GM23338 (cell line): Measurements from ENCODE around the gene DEPDC5. TPM values are rescaled to one million over a fixed set of nuclear protein-coding genes. Genes with fewer than 3 reads are reported as not detected.

ENCODE experiments used
- ATAC-seq: fragments of 200-7000 bp; cut with Tn5 transposase; 3 replicates; pipeline ENCODE4 v1.9.1; 2020
- DNase-seq: peaks from one replicate; pipeline ENCODE4 v3.0.0-alpha.2; 2015; ENCODE audit warnings: low spot score
- H2AFZ ChIP-seq: fragments of 200-600 bp; sonication (generic); 2 replicates; pipeline ENCODE4 v1.8.0; 2016; ENCODE audit warnings: antibody characterized with exemption, mild to moderate bottlenecking, moderate library complexity
- H3F3A ChIP-seq: fragments of 200-600 bp; sonication (generic); replicated peaks from 2 replicates; pipeline ENCODE4 v1.8.0; 2017; ENCODE audit warnings: antibody characterized with exemption, mixed run types, low read depth
- H3K27ac ChIP-seq: fragments of 200-600 bp; sonication (generic); 2 replicates; pipeline ENCODE4 v1.6.1; 2016; ENCODE audit warnings: low read depth
- H3K27me3 ChIP-seq: fragments of 200-600 bp; sonication (generic); 2 replicates; pipeline ENCODE4 v1.8.0; 2016; ENCODE audit warnings: mild to moderate bottlenecking, mixed run types, moderate library complexity; ENCODE audit not compliant: insufficient read depth
- H3K36me3 ChIP-seq: fragments of 200-600 bp; sonication (generic); 2 replicates; pipeline ENCODE4 v1.8.0; 2016; ENCODE audit warnings: mild to moderate bottlenecking; ENCODE audit not compliant: insufficient read depth
- H3K4me1 ChIP-seq: fragments of 200-600 bp; sonication (generic); 2 replicates; pipeline ENCODE4 v1.8.0; 2016; ENCODE audit warnings: mild to moderate bottlenecking, moderate library complexity; ENCODE audit not compliant: insufficient read depth
- H3K4me2 ChIP-seq: fragments of 200-600 bp; sonication (generic); 2 replicates; pipeline ENCODE4 v1.7.1; 2017; ENCODE audit warnings: mixed run types
- H3K4me3 ChIP-seq: fragments of 200-600 bp; sonication (generic); 2 replicates; pipeline ENCODE4 v1.6.1; 2016; ENCODE audit warnings: mixed run types
- H3K79me2 ChIP-seq: fragments of 200-600 bp; sonication (generic); replicated peaks from 2 replicates; pipeline ENCODE4 v1.8.0; 2017; ENCODE audit warnings: mild to moderate bottlenecking; ENCODE audit not compliant: insufficient read depth
- H3K9me2 ChIP-seq: fragments of 200-600 bp; sonication (generic); 2 replicates; pipeline ENCODE4 v1.8.0; 2017; ENCODE audit not compliant: insufficient read depth
- H4K20me1 ChIP-seq: fragments of 200-600 bp; sonication (generic); replicated peaks from 2 replicates; pipeline ENCODE4 v1.8.0; 2017; ENCODE audit warnings: mild to moderate bottlenecking; ENCODE audit not compliant: insufficient read depth
- H3K27ac Mint-ChIP-seq: 2 replicates; pipeline ENCODE4 v1.8.0; 2020; ENCODE audit warnings: inconsistent platforms, mild to moderate bottlenecking, moderate library complexity, mixed read lengths
- H3K27me3 Mint-ChIP-seq: 3 replicates; pipeline ENCODE4 v1.8.0; 2022; ENCODE audit warnings: low read depth, mild to moderate bottlenecking, moderate library complexity, mixed read lengths, inconsistent platforms; ENCODE audit not compliant: insufficient read depth, poor library complexity
- H3K36me3 Mint-ChIP-seq: 3 replicates; pipeline ENCODE4 v1.8.0; 2021; ENCODE audit warnings: low read depth, mild to moderate bottlenecking, inconsistent platforms, moderate library complexity, mixed read lengths
- H3K4me1 Mint-ChIP-seq: 3 replicates; pipeline ENCODE4 v1.8.0; 2020; ENCODE audit warnings: mild to moderate bottlenecking, inconsistent platforms, mixed read lengths
- H3K4me3 Mint-ChIP-seq: 3 replicates; pipeline ENCODE4 v1.8.0; 2021; ENCODE audit warnings: moderate library complexity, mild to moderate bottlenecking, inconsistent platforms, mixed read lengths
- H3K9me3 Mint-ChIP-seq: 3 replicates; pipeline ENCODE4 v1.8.0; 2020; ENCODE audit warnings: moderate library complexity, mild to moderate bottlenecking, inconsistent platforms, mixed read lengths
- CREB1 ChIP-seq: fragments of 250-450 bp; sonication (Bioruptor Pico); IDR thresholded peaks from 2 replicates; pipeline ENCODE4 v1.5.0; 2020; ENCODE audit warnings: low read depth, mild to moderate bottlenecking, moderate library complexity
- CTCF ChIP-seq, 2 experiments: fragments of 200-600 bp in 1 of 2; sonication (generic) in 1 of 2; conservative IDR thresholded peaks; 2 replicates each; pipeline versions ENCODE4 v1.5.1 to v1.6.1; 2016 to 2017; ENCODE audit warnings: antibody characterized with exemption in 2 of 2, low read depth in 2 of 2, mild to moderate bottlenecking in 2 of 2, moderate library complexity in 1 of 2
- ETS1 ChIP-seq: IDR thresholded peaks from 2 replicates; pipeline ENCODE4 v1.6.1; 2016; ENCODE audit warnings: antibody characterized with exemption
- EZH2phosphoT487 ChIP-seq: fragments of 200-600 bp; sonication (generic); IDR thresholded peaks from one replicate; pipeline ENCODE4 v1.8.1; 2018; ENCODE audit warnings: antibody characterized with exemption; ENCODE audit not compliant: unreplicated experiment
- JUNB ChIP-seq: IDR thresholded peaks from one replicate; pipeline ENCODE4 v1.6.1; 2016; ENCODE audit warnings: antibody characterized with exemption; ENCODE audit not compliant: unreplicated experiment
- NANOG ChIP-seq: IDR thresholded peaks from 2 replicates; pipeline ENCODE4 v1.6.1; 2016; ENCODE audit warnings: antibody characterized with exemption, borderline replicate concordance
- POLR2AphosphoS5 ChIP-seq: IDR thresholded peaks from 2 replicates; pipeline ENCODE4 v1.6.1; 2016; ENCODE audit warnings: antibody characterized with exemption, low read depth
- REST ChIP-seq: IDR thresholded peaks from one replicate; pipeline ENCODE4 v1.6.1; 2018; ENCODE audit warnings: antibody characterized with exemption; ENCODE audit not compliant: unreplicated experiment
- polyA plus RNA-seq: library from polyadenylated mRNA; unstranded; fragments of >200 nt; fragmentation: Nextera tagmentation; extraction: Ambion mirVana; gene quantifications from 2 replicates; pipeline ENCODE4 v1.2.1, GENCODE V29; 2016
- total RNA-seq: library from RNA; depleted of rRNA; stranded (reverse); fragments of >200 nt; shearing (Covaris generic); gene quantifications from 2 replicates; pipeline ENCODE4 v1.2.3, GENCODE V29; 2014
- TF ChIP-seq, protein P1 (sequence below): fragments of 250-450 bp; sonication (Bioruptor Pico); IDR thresholded peaks from 2 replicates; pipeline ENCODE4 v1.5.0; 2020; ENCODE audit warnings: mild to moderate bottlenecking, moderate library complexity

DEPDC5 gene
- total and polyA plus RNA-seq, 2 experiments from 2014 or later = 18.7 to 19.7 TPM

DNA sequence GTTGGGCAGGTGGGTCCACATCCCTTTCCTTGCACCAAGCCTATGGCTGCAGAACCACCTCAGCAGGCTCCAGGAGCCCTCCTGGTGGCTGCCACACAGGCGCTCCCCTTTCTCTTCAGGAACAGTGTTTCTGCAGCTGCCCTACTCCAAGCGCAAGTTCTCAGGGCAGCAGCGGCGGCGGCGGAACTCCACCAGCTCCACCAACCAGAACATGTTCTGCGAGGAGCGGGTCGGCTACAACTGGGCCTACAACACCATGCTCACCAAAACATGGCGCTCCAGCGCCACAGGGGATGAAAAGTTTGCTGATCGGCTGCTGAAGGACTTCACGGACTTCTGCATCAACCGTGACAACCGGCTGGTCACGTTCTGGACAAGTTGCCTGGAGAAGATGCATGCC is 152.3 kb downstream of the DEPDC5 start (continued):
- TF ChIP-seq ETS1 (no peak), POLR2AphosphoS5 (no peak), JUNB (no peak)

- Histone ChIP-seq H3F3A (no peaks in the 10 kb centered on the region), H3K4me2 (no peak overlapping the region), H3K36me3 (no peaks in the 10 kb centered on the region), H3K4me3 (no peak overlapping the region), H2AFZ (no peak overlapping the region), H3K9me2 (no peaks in the 10 kb centered on the region), H3K27me3 (no peaks in the 10 kb centered on the region), H3K27ac (no peak overlapping the region), H3K4me1 (no peaks in the 10 kb centered on the region), H4K20me1 (no peaks in the 10 kb centered on the region), H3K79me2 (no peaks in the 10 kb centered on the region)
- Mint-ChIP-seq H3K27ac (no peak overlapping the region), H3K9me3 (no peaks in the 10 kb centered on the region), H3K36me3 (peaks cover 12% of the 10 kb centered on the region; the same call in 2 of the 3 replicates), H3K4me1 (no peaks in the 10 kb centered on the region), H3K27me3 (peaks cover 4% of the 10 kb centered on the region), H3K4me3 (no peak overlapping the region)
- TF ChIP-seq CREB1 (CRISPR knock-in tag) (no peak), NANOG (no peak), REST (no peak), EZH2phosphoT487 (no peak), CTCF (conservative IDR thresholded peaks at IDR 0.05; ENCODE audit: low read depth in 2 of 2) (no peak)
- TF ChIP-seq, protein P1, sequence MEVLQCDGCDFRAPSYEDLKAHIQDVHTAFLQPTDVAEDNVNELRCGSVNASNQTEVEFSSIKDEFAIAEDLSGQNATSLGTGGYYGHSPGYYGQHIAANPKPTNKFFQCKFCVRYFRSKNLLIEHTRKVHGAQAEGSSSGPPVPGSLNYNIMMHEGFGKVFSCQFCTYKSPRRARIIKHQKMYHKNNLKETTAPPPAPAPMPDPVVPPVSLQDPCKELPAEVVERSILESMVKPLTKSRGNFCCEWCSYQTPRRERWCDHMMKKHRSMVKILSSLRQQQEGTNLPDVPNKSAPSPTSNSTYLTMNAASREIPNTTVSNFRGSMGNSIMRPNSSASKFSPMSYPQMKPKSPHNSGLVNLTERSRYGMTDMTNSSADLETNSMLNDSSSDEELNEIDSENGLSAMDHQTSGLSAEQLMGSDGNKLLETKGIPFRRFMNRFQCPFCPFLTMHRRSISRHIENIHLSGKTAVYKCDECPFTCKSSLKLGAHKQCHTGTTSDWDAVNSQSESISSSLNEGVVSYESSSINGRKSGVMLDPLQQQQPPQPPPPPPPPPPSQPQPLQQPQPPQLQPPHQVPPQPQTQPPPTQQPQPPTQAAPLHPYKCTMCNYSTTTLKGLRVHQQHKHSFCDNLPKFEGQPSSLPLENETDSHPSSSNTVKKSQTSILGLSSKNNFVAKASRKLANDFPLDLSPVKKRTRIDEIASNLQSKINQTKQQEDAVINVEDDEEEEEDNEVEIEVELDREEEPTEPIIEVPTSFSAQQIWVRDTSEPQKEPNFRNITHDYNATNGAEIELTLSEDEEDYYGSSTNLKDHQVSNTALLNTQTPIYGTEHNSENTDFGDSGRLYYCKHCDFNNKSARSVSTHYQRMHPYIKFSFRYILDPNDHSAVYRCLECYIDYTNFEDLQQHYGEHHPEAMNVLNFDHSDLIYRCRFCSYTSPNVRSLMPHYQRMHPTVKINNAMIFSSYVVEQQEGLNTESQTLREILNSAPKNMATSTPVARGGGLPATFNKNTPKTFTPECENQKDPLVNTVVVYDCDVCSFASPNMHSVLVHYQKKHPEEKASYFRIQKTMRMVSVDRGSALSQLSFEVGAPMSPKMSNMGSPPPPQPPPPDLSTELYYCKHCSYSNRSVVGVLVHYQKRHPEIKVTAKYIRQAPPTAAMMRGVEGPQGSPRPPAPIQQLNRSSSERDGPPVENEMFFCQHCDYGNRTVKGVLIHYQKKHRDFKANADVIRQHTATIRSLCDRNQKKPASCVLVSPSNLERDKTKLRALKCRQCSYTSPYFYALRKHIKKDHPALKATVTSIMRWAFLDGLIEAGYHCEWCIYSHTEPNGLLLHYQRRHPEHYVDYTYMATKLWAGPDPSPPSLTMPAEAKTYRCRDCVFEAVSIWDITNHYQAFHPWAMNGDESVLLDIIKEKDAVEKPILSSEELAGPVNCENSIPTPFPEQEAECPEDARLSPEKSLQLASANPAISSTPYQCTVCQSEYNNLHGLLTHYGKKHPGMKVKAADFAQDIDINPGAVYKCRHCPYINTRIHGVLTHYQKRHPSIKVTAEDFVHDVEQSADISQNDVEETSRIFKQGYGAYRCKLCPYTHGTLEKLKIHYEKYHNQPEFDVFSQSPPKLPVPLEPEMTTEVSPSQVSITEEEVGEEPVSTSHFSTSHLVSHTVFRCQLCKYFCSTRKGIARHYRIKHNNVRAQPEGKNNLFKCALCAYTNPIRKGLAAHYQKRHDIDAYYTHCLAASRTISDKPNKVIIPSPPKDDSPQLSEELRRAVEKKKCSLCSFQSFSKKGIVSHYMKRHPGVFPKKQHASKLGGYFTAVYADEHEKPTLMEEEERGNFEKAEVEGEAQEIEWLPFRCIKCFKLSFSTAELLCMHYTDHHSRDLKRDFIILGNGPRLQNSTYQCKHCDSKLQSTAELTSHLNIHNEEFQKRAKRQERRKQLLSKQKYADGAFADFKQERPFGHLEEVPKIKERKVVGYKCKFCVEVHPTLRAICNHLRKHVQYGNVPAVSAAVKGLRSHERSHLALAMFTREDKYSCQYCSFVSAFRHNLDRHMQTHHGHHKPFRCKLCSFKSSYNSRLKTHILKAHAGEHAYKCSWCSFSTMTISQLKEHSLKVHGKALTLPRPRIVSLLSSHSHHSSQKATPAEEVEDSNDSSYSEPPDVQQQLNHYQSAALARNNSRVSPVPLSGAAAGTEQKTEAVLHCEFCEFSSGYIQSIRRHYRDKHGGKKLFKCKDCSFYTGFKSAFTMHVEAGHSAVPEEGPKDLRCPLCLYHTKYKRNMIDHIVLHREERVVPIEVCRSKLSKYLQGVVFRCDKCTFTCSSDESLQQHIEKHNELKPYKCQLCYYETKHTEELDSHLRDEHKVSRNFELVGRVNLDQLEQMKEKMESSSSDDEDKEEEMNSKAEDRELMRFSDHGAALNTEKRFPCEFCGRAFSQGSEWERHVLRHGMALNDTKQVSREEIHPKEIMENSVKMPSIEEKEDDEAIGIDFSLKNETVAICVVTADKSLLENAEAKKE (CRISPR knock-in tag) = no peak
- ATAC-seq (no peak), DNase-seq (no peak)
Measured at GRCh38 chr22:31906569-31906968, 152.8 kb downstream of the DEPDC5 start.
